ENCODE data around the gene SRPK2. TPM values are rescaled to one million over a fixed set of nuclear protein-coding genes. Genes with fewer than 3 reads are reported as not detected.

SRPK2 gene
- total and polyA plus RNA-seq, 4 donors: 7.8 to 19.7 (median 16.7) TPM

- DNase-seq (ENCODE audit: low spot score): no peak
- Histone ChIP-seq H3K9ac (ENCODE audit: low read depth in 1 of 2, low read length in 2 of 2) (no peak overlapping the region), H3K36me3 (ENCODE audit: control insufficient read depth in 4 of 4, insufficient read depth in 3 of 4, low read depth in 1 of 4, low read length in 3 of 4) (no peaks in the 10 kb centered on the region), H3K4me1 (ENCODE audit: control insufficient read depth in 4 of 4, insufficient read depth in 4 of 4, low read length in 3 of 4) (peaks cover 0 to 2% (median 0%) of the 10 kb centered on the region in 4 donors), H3K9me3 (ENCODE audit: control insufficient read depth in 4 of 4, low read length in 3 of 4) (no peaks in the 10 kb centered on the region), H3K4me3 (ENCODE audit: low read depth in 1 of 3, low read length in 3 of 3) (no peak overlapping the region), H3K27ac (ENCODE audit: low read depth in 1 of 2, low read length in 2 of 2) (no peak overlapping the region), H3K27me3 (ENCODE audit: control insufficient read depth in 4 of 4, insufficient read depth in 4 of 4, low read length in 3 of 4) (no peaks in the 10 kb centered on the region)
- 96% methylated on average over 1 of the region's 1 CpG for WGBS
- TF ChIP-seq HNF4G (IDR thresholded peaks at IDR 0.05) (no peak), NR2F2 (IDR thresholded peaks at IDR 0.05) (no peak), ATF3 (IDR thresholded peaks at IDR 0.05) (no peak), FOXA1 (IDR thresholded peaks at IDR 0.05) (no peak), RAD21 (IDR thresholded peaks at IDR 0.05) (no peak), YY1 (IDR thresholded peaks at IDR 0.05) (no peak), ZBTB33 (IDR thresholded peaks at IDR 0.05) (no peak), MAX (IDR thresholded peaks at IDR 0.05) (no peak), REST (IDR thresholded peaks at IDR 0.05) (no peak), FOXA2 (IDR thresholded peaks at IDR 0.05) (no peak), SP1 (IDR thresholded peaks at IDR 0.05) (no peak), EGR1 (IDR thresholded peaks at IDR 0.05; ENCODE audit: low read depth in 2 of 2) (no peak), RXRA (IDR thresholded peaks at IDR 0.05) (no peak), JUND (IDR thresholded peaks at IDR 0.05) (no peak), CTCF (IDR thresholded peaks at IDR 0.05; ENCODE audit: low read depth, low read length, missing input control) (no peak), TAF1 (conservative IDR thresholded peaks at IDR 0.05) (no peak)
Observed at GRCh38 chr7:105323366-105323765, 65.4 kb downstream of the SRPK2 start.

GRCh38 chr7:105322655-105323277 is 66.0 kb downstream of the SRPK2 start:
- H3K9me3 ChIP-seq (ENCODE audit: control insufficient read depth in 4 of 4, low read length in 3 of 4): no peaks in the 10 kb centered on the region
- WGBS: 96% methylated on average over 6 of the region's 6 CpGs
- no peak for DNase-seq (ENCODE audit: low spot score)
- no peak for TF ChIP-seq ZBTB33 (IDR thresholded peaks at IDR 0.05)
- no peak for TF ChIP-seq HNF4G (IDR thresholded peaks at IDR 0.05)
- TF ChIP-seq CTCF (IDR thresholded peaks at IDR 0.05; ENCODE audit: low read depth, low read length, missing input control): no peak
- TF ChIP-seq NR2F2 (IDR thresholded peaks at IDR 0.05): no peak
- TF ChIP-seq YY1 (IDR thresholded peaks at IDR 0.05): no peak
- no peak for TF ChIP-seq RAD21 (IDR thresholded peaks at IDR 0.05)
- TF ChIP-seq HNF4A (conservative IDR thresholded peaks at IDR 0.05): no peak
- TF ChIP-seq GABPA (IDR thresholded peaks at IDR 0.05 in 1 of 2, conservative IDR thresholded peaks at IDR 0.05 in 1 of 2): no peak
- no peak for TF ChIP-seq FOXA2 (IDR thresholded peaks at IDR 0.05)

More at GRCh38 chr7:105322655-105323277, 66.0 kb downstream of the SRPK2 start:
- Histone ChIP-seq H3K9ac (ENCODE audit: low read depth in 1 of 2, low read length in 2 of 2) (no peak overlapping the region), H3K27ac (ENCODE audit: low read depth in 1 of 2, low read length in 2 of 2) (no peak overlapping the region), H3K27me3 (ENCODE audit: control insufficient read depth in 4 of 4, insufficient read depth in 4 of 4, low read length in 3 of 4) (no peaks in the 10 kb centered on the region), H3K4me3 (ENCODE audit: low read depth in 1 of 3, low read length in 3 of 3) (no peak overlapping the region), H3K36me3 (ENCODE audit: control insufficient read depth in 4 of 4, insufficient read depth in 3 of 4, low read depth in 1 of 4, low read length in 3 of 4) (no peaks in the 10 kb centered on the region), H3K4me1 (ENCODE audit: control insufficient read depth in 4 of 4, insufficient read depth in 4 of 4, low read length in 3 of 4) (peaks cover 0 to 4% (median 0%) of the 10 kb centered on the region in 4 donors)
